WTC11 (cell line): ENCODE results near the gene MATR3. TPM values are rescaled to one million over a fixed set of nuclear protein-coding genes. Genes with fewer than 3 reads are reported as not detected.

ENCODE experiments used
- ATAC-seq: fragments of 200-7000 bp; cut with Tn5 transposase; 2 replicates; pipeline ENCODE4 v1.10.0; 2021; ENCODE audit warnings: mild to moderate bottlenecking, moderate library complexity
- CTCF ChIA-PET: fragments of 300-600 bp; sonication (Branson Sonifier 250); formaldehyde crosslinking; loops from one replicate; lab custom pipeline; 2021; ENCODE audit warnings: antibody characterized with exemption; lab: Charles Lee
- POLR2A ChIA-PET: fragments of 350-600 bp; sonication (Branson Sonifier 250); formaldehyde crosslinking; loops from one replicate; lab custom pipeline; 2021; ENCODE audit warnings: antibody characterized with exemption; lab: Charles Lee
- DNase-seq: peaks from one replicate; pipeline ENCODE4 v3.0.0; 2021; ENCODE audit warnings: low spot score
- H3K27ac Mint-ChIP-seq: 2 replicates; pipeline ENCODE4 v1.8.0; 2021; ENCODE audit warnings: mixed read lengths
- H3K27me3 Mint-ChIP-seq: 2 replicates; pipeline ENCODE4 v1.8.0; 2021; ENCODE audit warnings: low read depth, mild to moderate bottlenecking, moderate library complexity, mixed read lengths
- H3K36me3 Mint-ChIP-seq: 2 replicates; pipeline ENCODE4 v1.8.0; 2021; ENCODE audit warnings: mixed read lengths
- H3K4me1 Mint-ChIP-seq: 2 replicates; pipeline ENCODE4 v1.8.0; 2022; ENCODE audit warnings: mixed read lengths
- H3K4me3 Mint-ChIP-seq: 2 replicates; pipeline ENCODE4 v1.8.0; 2021; ENCODE audit warnings: mild to moderate bottlenecking, moderate library complexity, mixed read lengths
- H3K9me3 Mint-ChIP-seq: 2 replicates; pipeline ENCODE4 v1.8.0; 2021; ENCODE audit warnings: mixed read lengths
- ATF6 ChIP-seq: sonication (generic); formaldehyde crosslinking; IDR thresholded peaks from 2 replicates; pipeline ENCODE4 v1.8.1; 2023; ENCODE audit warnings: mild to moderate bottlenecking, missing genetic modification reagents
- CREB1 ChIP-seq: sonication (generic); formaldehyde crosslinking; IDR thresholded peaks from 2 replicates; pipeline ENCODE4 v1.8.0; 2023; ENCODE audit warnings: mild to moderate bottlenecking, missing genetic modification reagents
- ELF4 ChIP-seq: sonication (generic); formaldehyde crosslinking; IDR thresholded peaks from 2 replicates; pipeline ENCODE4 v1.8.1; 2022; ENCODE audit warnings: low read depth, mild to moderate bottlenecking, moderate library complexity, missing genetic modification reagents
- FOXK1 ChIP-seq: sonication (generic); formaldehyde crosslinking; IDR thresholded peaks from 2 replicates; pipeline ENCODE4 v1.8.0; 2022; ENCODE audit warnings: mild to moderate bottlenecking, moderate library complexity, missing genetic modification reagents
- GABPB1 ChIP-seq: sonication (generic); formaldehyde crosslinking; IDR thresholded peaks from 2 replicates; pipeline ENCODE4 v1.8.1; 2023; ENCODE audit warnings: mild to moderate bottlenecking, missing genetic modification reagents
- GRHL2 ChIP-seq: fragments of 250-450 bp; sonication (Bioruptor Pico); IDR thresholded peaks from 2 replicates; pipeline ENCODE4 v1.8.0; 2022; ENCODE audit warnings: mild to moderate bottlenecking, moderate library complexity; ENCODE audit not compliant: insufficient replicate concordance, severe bottlenecking
- GTF2I ChIP-seq: fragments of 250-450 bp; sonication (Bioruptor Pico); conservative IDR thresholded peaks from 2 replicates; pipeline ENCODE4 v1.4.0; 2021; ENCODE audit warnings: mild to moderate bottlenecking
- JAZF1 ChIP-seq: fragments of 250-450 bp; sonication (Bioruptor Pico); IDR thresholded peaks from 2 replicates; pipeline ENCODE4 v1.9.0; 2021; ENCODE audit warnings: moderate library complexity, mild to moderate bottlenecking, inconsistent platforms
- MXD4 ChIP-seq: fragments of 250-450 bp; sonication (Bioruptor Pico); IDR thresholded peaks from 2 replicates; pipeline ENCODE4 v1.8.0; 2021; ENCODE audit warnings: mild to moderate bottlenecking, moderate library complexity, borderline replicate concordance
- NR2C2 ChIP-seq: sonication (generic); formaldehyde crosslinking; IDR thresholded peaks from 2 replicates; pipeline ENCODE4 v1.8.0; 2022; ENCODE audit warnings: mild to moderate bottlenecking, missing genetic modification reagents
- PRRX2 ChIP-seq: fragments of 250-450 bp; sonication (Bioruptor Pico); IDR thresholded peaks from 2 replicates; pipeline ENCODE4 v1.8.0; 2021; ENCODE audit warnings: mild to moderate bottlenecking
- RORB ChIP-seq: fragments of 250-450 bp; sonication (Bioruptor Pico); IDR thresholded peaks from 2 replicates; pipeline ENCODE4 v1.9.0; 2021; ENCODE audit warnings: mild to moderate bottlenecking
- SMAD4 ChIP-seq: sonication (generic); formaldehyde crosslinking; IDR thresholded peaks from 2 replicates; pipeline ENCODE4 v1.8.0; 2022; ENCODE audit warnings: mild to moderate bottlenecking, missing genetic modification reagents
- TCF7 ChIP-seq: sonication (generic); formaldehyde crosslinking; IDR thresholded peaks from 2 replicates; pipeline ENCODE4 v1.8.0; 2022; ENCODE audit warnings: mild to moderate bottlenecking, low read depth, missing genetic modification reagents, moderate library complexity
- USF2 ChIP-seq: sonication (generic); formaldehyde crosslinking; IDR thresholded peaks from 2 replicates; pipeline ENCODE4 v1.8.1; 2023; ENCODE audit warnings: mild to moderate bottlenecking, missing genetic modification reagents, moderate library complexity
- ZBTB21 ChIP-seq: sonication (generic); formaldehyde crosslinking; IDR thresholded peaks from 2 replicates; pipeline ENCODE4 v1.8.1; 2023; ENCODE audit warnings: mild to moderate bottlenecking, missing genetic modification reagents, borderline replicate concordance
- ZNF317 ChIP-seq: sonication (generic); formaldehyde crosslinking; IDR thresholded peaks from 2 replicates; pipeline ENCODE4 v1.8.1; 2023; ENCODE audit warnings: low read depth, mild to moderate bottlenecking, moderate library complexity, missing genetic modification reagents, borderline replicate concordance
- ZNF416 ChIP-seq: fragments of 250-450 bp; sonication (Bioruptor Pico); IDR thresholded peaks from 2 replicates; pipeline ENCODE4 v1.9.0; 2021; ENCODE audit warnings: mild to moderate bottlenecking, inconsistent platforms
- total RNA-seq: library from RNA; stranded (reverse); gene quantifications from 3 replicates; pipeline ENCODE4 v1.2.3, GENCODE V29; 2021
- TF ChIP-seq, protein P1 (sequence below): sonication (generic); formaldehyde crosslinking; IDR thresholded peaks from 2 replicates; pipeline ENCODE4 v1.8.0; 2023; ENCODE audit warnings: missing genetic modification reagents
- TF ChIP-seq, protein P2 (sequence below): fragments of 250-450 bp; sonication (Bioruptor Pico); IDR thresholded peaks from 2 replicates; pipeline ENCODE4 v2.1.2; 2022; ENCODE audit warnings: mild to moderate bottlenecking, moderate library complexity
- TF ChIP-seq, protein P3 (sequence below): fragments of 250-450 bp; sonication (Bioruptor Pico); IDR thresholded peaks from 2 replicates; pipeline ENCODE4 v1.8.0; 2021; ENCODE audit warnings: mild to moderate bottlenecking
- TF ChIP-seq, protein P4 (sequence below): fragments of 200-600 bp; IDR thresholded peaks from 2 replicates; pipeline ENCODE4 v1.8.0; 2022; ENCODE audit warnings: antibody characterized with exemption

Gene MATR3
- total RNA-seq, 1 experiment from 2014 or later: 290 TPM

DNA sequence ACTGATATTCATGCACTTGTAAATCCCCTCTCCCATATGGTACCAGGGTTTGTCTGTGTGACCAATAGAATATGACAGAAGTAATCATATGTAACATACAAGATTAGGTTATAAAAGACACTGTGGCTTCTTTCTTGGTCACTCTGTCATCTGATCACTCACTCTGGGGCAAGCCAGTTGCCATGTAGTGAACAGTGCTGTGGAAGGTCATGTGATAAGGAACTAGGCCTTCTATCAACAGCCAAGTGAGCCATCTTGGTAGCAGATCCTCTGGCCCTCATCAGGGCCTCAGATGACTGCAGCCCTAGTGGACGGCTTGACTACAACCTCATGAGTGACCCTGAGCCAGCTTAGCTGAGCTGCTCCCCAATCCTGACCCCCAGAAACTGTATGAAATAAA, 30.0 kb upstream of the MATR3 start (continued):
- TF ChIP-seq CREB1: no peak
- TF ChIP-seq, protein P1, sequence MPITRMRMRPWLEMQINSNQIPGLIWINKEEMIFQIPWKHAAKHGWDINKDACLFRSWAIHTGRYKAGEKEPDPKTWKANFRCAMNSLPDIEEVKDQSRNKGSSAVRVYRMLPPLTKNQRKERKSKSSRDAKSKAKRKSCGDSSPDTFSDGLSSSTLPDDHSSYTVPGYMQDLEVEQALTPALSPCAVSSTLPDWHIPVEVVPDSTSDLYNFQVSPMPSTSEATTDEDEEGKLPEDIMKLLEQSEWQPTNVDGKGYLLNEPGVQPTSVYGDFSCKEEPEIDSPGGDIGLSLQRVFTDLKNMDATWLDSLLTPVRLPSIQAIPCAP: no peak
- TF ChIP-seq, protein P2, sequence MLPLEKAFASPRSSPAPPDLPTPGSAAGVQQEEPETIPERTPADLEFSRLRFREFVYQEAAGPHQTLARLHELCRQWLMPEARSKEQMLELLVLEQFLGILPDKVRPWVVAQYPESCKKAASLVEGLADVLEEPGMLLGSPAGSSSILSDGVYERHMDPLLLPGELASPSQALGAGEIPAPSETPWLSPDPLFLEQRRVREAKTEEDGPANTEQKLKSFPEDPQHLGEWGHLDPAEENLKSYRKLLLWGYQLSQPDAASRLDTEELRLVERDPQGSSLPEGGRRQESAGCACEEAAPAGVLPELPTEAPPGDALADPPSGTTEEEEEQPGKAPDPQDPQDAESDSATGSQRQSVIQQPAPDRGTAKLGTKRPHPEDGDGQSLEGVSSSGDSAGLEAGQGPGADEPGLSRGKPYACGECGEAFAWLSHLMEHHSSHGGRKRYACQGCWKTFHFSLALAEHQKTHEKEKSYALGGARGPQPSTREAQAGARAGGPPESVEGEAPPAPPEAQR (CRISPR knock-in tag): no peak
- TF ChIP-seq GTF2I (CRISPR knock-in tag): no peak
- TF ChIP-seq RORB (CRISPR knock-in tag): no peak
- TF ChIP-seq, protein P3, sequence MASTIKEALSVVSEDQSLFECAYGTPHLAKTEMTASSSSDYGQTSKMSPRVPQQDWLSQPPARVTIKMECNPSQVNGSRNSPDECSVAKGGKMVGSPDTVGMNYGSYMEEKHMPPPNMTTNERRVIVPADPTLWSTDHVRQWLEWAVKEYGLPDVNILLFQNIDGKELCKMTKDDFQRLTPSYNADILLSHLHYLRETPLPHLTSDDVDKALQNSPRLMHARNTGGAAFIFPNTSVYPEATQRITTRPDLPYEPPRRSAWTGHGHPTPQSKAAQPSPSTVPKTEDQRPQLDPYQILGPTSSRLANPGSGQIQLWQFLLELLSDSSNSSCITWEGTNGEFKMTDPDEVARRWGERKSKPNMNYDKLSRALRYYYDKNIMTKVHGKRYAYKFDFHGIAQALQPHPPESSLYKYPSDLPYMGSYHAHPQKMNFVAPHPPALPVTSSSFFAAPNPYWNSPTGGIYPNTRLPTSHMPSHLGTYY (CRISPR knock-in tag): no peak
- TF ChIP-seq JAZF1: no peak
- TF ChIP-seq ATF6 (CRISPR knock-in tag): no peak
- no peak for TF ChIP-seq SMAD4 (CRISPR knock-in tag)
- no peak for TF ChIP-seq ZBTB21
- no peak for TF ChIP-seq NR2C2 (CRISPR knock-in tag)
- no peak for TF ChIP-seq ZNF416

DNA sequence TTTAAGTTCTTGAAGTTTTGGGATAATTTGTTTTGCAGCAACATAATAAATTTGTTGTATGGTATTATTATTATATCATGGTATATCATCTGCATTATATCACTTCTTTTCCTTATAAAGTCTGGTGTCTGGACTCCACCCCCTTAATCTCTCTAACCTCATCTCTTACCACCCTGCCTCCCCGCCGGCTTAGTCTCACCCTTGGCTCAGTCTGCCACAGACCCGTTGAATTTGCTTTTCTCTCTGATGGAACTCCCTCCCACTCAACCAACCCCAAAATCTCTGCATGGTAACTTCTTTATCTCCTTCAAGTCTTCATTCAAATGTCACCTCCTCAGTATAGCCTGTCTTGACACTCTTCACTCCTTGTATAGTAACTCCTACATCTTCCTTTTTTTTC, 29.6 kb upstream of the MATR3 start:
- DNase-seq (no peak), ATAC-seq (no peak)
- Mint-ChIP-seq H3K4me1 (peaks cover 23% of the 10 kb centered on the region), H3K9me3 (no peaks in the 10 kb centered on the region), H3K4me3 (no peak overlapping the region), H3K27ac (no peak overlapping the region), H3K36me3 (no peaks in the 10 kb centered on the region), H3K27me3 (no peaks in the 10 kb centered on the region; the same call in 1 of the 2 replicates)
- TF ChIP-seq, protein P4, sequence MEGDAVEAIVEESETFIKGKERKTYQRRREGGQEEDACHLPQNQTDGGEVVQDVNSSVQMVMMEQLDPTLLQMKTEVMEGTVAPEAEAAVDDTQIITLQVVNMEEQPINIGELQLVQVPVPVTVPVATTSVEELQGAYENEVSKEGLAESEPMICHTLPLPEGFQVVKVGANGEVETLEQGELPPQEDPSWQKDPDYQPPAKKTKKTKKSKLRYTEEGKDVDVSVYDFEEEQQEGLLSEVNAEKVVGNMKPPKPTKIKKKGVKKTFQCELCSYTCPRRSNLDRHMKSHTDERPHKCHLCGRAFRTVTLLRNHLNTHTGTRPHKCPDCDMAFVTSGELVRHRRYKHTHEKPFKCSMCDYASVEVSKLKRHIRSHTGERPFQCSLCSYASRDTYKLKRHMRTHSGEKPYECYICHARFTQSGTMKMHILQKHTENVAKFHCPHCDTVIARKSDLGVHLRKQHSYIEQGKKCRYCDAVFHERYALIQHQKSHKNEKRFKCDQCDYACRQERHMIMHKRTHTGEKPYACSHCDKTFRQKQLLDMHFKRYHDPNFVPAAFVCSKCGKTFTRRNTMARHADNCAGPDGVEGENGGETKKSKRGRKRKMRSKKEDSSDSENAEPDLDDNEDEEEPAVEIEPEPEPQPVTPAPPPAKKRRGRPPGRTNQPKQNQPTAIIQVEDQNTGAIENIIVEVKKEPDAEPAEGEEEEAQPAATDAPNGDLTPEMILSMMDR: no peak
- no peak for TF ChIP-seq ZNF317 (CRISPR knock-in tag)
- TF ChIP-seq GRHL2 (CRISPR knock-in tag): no peak
- no peak for TF ChIP-seq TCF7 (CRISPR knock-in tag)
- TF ChIP-seq USF2 (CRISPR knock-in tag): no peak
- TF ChIP-seq PRRX2 (CRISPR knock-in tag): no peak
- TF ChIP-seq GABPB1 (CRISPR knock-in tag): no peak
- no peak for TF ChIP-seq FOXK1 (CRISPR knock-in tag)
- no peak for TF ChIP-seq ELF4
- TF ChIP-seq MXD4 (CRISPR knock-in tag): no peak
- no peak for TF ChIP-seq NR2C2 (CRISPR knock-in tag)
- TF ChIP-seq JAZF1: no peak
- POLR2A ChIA-PET: no interaction called here
- CTCF ChIA-PET: no interaction called here
